Endothelial cell of umbilical vein (primary cell): ENCODE data around the gene SHFL.

ENCODE experiments used
- EZH2 ChIP-seq: IDR thresholded peaks from 2 replicates; pipeline ENCODE4 v1.6.1; 2012; ENCODE audit warnings: borderline replicate concordance, low read depth, mild to moderate bottlenecking, moderate library complexity, low read length, inconsistent platforms; ENCODE audit not compliant: severe bottlenecking
- MYC ChIP-seq: IDR thresholded peaks from one replicate; pipeline ENCODE4 v1.6.1; 2011; ENCODE audit warnings: mild to moderate bottlenecking, low read depth, low read length
- POLR2A ChIP-seq: IDR thresholded peaks from 2 replicates; pipeline ENCODE4 v1.6.1; 2012; ENCODE audit warnings: low read depth, mild to moderate bottlenecking, control low read depth, low read length
- POLR2AphosphoS5 ChIP-seq: IDR thresholded peaks from 2 replicates; pipeline ENCODE4 v1.6.1; 2012; ENCODE audit warnings: low read depth, mild to moderate bottlenecking, control low read depth, low read length, moderate library complexity; ENCODE audit not compliant: insufficient read depth
- TF ChIP-seq, protein P1 (sequence below), 2 donors: IDR thresholded peaks; 1 replicate in 1 of 2; 2 replicates in 1 of 2; pipeline ENCODE4 v1.5.1; 2011; ENCODE audit warnings: low read length in 2 of 2, mild to moderate bottlenecking in 2 of 2, moderate library complexity in 2 of 2, control low read depth in 1 of 2, inconsistent platforms in 1 of 2, low read depth in 1 of 2; ENCODE audit not compliant: insufficient read depth in 1 of 2; ENCODE audit errors: extremely low read depth in 1 of 2
- TF ChIP-seq, protein P2 (sequence below): IDR thresholded peaks from 2 replicates; pipeline ENCODE4 v1.6.1; 2011; ENCODE audit not compliant: insufficient read depth, insufficient read length

DNA sequence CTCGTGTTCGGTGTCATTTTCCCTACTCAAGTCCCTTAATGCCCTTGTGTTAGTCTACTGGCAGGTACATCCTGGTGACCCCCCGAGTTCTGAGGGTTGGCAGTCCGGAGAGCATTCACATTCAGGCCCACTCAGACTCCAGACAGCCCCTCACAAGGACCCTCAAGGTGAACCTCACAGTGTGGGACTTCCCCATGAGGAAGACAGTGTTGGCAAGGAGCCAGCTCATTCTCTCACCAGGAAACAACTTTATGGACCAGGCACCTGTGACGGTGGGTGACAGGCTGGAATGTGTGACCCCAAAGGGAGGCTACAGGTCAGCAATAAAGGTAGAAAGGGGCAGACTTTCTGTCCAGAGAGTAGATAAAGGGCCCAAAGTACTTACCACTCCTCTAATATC lies 48.3 kb upstream of the SHFL start:
- TF ChIP-seq, protein P1, sequence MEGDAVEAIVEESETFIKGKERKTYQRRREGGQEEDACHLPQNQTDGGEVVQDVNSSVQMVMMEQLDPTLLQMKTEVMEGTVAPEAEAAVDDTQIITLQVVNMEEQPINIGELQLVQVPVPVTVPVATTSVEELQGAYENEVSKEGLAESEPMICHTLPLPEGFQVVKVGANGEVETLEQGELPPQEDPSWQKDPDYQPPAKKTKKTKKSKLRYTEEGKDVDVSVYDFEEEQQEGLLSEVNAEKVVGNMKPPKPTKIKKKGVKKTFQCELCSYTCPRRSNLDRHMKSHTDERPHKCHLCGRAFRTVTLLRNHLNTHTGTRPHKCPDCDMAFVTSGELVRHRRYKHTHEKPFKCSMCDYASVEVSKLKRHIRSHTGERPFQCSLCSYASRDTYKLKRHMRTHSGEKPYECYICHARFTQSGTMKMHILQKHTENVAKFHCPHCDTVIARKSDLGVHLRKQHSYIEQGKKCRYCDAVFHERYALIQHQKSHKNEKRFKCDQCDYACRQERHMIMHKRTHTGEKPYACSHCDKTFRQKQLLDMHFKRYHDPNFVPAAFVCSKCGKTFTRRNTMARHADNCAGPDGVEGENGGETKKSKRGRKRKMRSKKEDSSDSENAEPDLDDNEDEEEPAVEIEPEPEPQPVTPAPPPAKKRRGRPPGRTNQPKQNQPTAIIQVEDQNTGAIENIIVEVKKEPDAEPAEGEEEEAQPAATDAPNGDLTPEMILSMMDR (IDR thresholded peaks at IDR 0.05; ENCODE audit: extremely low read depth in 1 of 2, insufficient read depth in 1 of 2, low read depth in 1 of 2, low read length in 2 of 2) = no peak
- TF ChIP-seq MYC (no peak), POLR2A (no peak), POLR2AphosphoS5 (no peak), EZH2 (no peak)
- TF ChIP-seq, protein P2, sequence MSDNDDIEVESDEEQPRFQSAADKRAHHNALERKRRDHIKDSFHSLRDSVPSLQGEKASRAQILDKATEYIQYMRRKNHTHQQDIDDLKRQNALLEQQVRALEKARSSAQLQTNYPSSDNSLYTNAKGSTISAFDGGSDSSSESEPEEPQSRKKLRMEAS = no peak
